HG02970 (cell line): ENCODE measurements around the gene WBP1L.
"Not testable (repeated sequence)": the region's sequence is repeated elsewhere in the genome, so short reads cannot be mapped to it uniquely, and the experiment has no call there.

Experiments
- ATAC-seq: cut with Tn5 transposase; IDR thresholded peaks from one replicate; pipeline ENCODE4 v1.9.1; 2021; ENCODE audit warnings: mild to moderate bottlenecking, moderate library complexity, moderate number of reproducible peaks; ENCODE audit not compliant: unreplicated experiment, low FRiP score

WBP1L gene

DNA sequence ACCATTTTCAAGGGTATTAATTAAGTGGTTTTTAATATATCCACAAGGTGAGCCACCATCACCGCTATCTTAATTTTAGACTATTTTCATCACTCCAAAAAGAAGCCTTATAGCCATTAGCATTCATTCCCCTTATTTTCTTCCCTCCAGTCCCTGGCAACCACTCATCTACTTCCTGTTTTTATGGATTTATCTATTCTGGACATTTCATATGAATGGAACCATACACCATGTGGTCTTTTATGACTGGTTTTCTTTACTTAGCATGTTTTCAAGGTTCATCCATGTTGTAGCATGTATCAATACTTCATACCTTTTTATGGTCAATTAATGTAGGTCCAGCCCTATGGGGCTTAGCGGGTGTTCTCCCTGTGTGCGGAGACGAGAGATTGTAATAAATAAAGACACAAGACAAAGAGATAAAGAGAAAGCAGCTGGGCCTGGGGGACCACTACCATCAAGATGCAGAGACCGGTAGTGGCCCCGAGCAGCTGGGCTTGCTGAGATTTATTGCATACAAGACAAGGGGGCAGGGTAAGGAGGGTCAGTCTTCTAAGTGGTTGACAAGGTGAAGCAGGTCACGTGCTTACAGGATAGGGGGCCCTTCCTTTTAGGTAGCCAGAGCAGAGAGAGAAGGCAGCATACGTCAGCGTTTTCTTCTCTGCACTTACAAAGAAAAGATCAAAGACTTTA lies 14.6 kb downstream of the WBP1L start:
- ATAC-seq: no peak

DNA sequence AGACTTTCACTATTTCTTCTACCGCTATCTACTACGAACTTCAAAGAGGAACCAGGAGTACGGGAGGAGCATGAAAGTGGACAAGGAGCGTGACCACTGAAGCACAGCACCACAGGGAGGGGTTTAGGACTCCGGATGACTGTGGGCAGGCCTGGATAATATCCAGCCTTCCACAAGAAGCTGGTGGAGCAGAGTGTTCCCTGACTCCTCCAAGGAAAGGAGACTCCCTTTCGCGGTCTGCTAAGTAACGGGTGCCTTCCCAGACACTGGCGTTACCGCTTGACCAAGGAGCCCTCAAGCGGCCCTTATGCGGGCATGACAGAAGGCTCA lies 15.2 kb downstream of the WBP1L start:
- not testable (repeated sequence) for ATAC-seq

DNA sequence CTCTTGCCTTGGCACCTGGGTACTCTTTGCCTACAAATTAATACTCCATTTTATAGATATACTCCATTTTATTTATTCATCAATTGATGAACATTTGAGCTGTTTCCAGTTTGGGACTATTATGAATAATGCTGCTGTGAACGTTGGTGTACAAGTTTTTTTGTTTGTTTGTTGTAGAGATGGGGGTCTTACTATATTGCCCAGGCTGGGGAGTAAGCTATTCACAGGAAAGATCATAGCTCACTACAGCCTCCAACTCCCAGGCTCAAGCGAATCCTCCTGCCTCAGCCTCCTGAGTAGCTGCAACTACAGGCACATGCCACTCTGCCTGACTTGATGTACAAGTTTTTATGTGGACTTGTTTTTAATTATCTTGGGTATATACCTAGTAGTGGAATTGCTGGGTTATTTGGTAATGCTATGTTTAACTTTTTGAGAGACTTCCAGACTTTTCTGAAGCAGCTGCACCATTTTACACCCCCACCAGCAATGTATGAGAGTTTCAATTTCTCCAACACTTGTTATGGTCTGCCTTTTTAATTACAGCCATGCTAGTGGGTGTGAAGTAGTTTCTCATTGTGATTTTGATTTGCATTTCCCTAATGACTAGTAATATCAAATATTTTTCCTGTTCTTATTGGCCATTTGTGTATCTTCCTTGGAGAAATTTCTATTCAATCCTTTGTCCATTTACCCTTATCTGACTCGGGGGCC lies 15.9 kb downstream of the WBP1L start:
- ATAC-seq: no peak

DNA sequence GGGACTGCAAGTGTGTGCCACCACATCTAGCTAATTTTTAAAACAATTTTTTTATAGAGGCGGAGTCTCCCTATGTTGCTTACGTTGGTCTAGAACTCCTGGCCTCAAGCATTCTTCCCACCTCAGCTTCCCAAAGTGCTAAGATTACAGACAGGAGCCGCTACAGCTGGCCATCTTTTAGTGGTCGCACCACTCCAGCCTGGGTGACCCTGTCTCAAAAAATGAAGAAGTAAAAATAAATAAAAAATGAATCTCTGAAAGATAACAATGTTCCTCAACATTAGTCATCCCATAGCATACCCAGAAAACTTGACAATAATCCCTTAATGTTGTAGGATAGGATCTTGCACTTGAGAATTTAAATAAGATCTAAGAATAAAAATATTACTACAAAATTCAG lies 18.2 kb downstream of the WBP1L start:
- no peak for ATAC-seq

DNA sequence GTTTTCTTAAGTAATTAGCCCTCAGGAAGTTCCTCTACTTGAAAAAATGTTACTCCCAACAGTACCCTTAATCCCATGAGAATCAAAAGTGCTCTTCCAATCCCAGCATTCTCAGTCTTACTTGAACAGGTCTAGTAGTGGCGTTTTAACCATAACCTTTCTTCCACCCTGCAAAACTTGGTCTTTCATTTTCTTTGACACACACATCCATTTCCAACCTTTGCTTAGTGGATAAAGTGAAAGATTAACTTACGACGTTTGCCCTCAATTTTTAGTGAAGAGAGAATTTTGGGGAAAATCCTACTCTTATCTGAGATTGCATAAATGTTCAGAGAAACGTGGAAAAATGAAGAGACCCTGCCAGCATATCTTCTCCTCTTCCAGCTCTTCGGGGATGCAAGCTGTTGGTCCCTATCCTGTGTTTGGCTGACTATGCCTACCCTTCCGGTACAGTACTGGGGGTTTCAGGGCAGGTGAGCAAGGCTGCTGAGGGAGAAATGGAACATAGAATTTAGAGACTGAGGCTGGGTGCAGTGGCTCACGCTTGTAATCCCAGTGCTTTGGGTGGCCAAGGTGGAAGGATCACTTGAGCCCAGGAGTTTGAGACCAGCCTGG lies 18.8 kb downstream of the WBP1L start:
- no peak for ATAC-seq

DNA sequence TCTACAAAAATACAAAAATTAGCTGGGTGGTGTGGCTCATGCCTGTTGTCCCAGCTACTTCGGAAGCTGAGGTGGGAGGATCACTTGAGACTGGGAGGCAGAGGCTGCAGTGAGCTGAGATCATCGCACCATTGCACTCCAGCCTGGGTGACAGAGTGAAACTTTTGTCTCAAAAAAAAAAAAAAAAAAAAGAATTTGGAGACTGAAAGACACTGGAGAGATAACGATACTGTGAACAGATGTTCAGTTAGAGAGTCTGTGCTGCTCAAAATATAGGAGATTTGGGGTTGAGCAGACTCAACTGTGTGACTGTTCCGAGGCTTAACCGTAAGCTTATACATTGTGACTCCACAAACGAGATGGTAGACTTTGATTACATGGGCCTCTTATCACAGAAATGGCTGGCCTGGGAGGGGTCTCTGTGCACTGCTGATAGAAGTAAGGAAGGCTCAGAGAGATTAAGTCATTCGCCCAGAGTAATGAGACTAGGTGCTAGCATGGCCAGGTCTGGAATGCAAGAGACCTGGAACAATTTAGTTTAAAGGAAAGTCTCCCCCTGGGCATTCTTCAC lies 19.4 kb downstream of the WBP1L start:
- ATAC-seq: no peak

DNA sequence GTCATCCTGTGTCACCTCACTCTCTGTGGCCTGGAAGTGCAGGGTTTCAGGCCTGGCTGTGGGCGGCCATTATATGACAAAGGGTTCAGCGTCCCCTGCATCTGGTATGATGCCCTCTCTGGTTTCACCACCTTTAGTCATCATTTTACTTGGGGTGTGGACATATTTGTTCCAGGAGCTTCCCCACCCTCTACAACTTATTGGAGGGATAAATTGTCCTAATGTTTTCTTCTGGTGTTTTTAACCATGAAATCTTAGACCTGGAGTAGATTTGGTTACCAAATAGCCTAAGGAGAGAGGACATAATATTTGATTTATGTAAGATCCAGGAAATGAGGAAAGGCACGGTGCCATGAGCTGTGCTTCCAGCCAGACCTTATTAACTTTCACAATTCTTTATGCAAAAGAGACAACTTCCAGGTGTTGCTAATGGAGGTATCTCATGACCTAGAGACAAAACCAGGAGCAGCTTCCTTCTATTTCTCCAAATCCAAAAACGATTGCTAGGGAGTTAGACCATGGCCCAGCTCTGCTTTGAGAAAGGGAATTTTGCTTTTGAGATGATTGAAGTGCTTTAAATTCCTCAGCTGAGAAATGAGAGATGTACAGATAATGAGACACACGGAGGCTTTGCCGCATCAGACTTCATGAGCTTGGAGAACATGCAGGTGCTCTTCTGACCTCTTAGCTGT lies 20.9 kb downstream of the WBP1L start:
- ATAC-seq: no peak

DNA sequence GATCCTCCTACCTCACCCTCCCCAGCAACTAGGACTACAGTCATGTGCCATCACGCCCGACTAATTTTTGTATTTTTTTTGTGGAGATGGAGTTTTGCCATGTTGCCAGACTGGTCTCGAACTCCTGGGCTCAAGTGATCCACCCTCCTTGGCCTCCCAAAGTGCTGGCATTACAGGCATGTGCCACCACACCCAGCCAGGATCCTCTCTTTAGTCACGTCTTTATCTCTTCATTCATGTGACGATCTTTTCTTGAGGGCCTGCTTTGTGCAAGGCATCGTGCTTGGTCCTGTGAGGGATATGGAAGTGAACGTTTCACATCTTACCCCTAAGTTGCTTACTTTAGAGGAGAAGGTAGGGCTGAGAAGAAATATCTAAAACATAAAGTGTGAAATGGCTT lies 21.6 kb downstream of the WBP1L start:
- no peak for ATAC-seq

DNA sequence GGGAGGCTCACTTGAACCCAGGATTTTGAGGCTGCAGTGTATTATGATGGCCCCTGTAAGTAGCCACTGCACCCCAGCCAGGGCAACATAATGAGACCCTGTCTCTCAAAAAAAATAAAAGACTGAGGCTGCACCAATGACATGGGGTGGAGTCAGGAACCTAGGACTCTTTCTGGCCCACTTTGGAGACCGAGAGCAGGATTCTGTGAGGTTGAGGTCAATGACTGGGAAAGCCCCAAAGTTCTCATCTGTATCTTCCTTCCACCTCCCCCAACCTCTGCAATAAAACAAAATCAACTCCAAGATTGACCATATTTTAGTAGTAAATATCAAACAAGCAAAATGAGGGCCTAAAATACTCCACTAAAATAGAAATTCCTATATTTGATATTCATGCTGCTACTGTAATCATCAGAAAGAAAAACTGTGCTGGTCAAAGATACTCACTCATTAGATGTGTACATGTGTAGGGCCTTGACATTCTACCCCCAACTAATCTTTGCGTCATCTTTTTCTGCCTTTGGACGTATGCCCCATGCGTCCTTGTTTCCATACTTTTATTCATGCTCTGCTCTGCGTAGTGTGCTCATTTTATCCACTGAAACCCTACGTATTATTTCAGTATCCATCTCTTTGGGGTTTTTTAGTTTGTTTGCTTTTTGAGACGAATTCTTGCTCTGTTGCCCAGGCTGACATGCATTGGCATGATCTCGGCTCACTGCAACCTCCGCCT lies 23.8 kb downstream of the WBP1L start:
- ATAC-seq: no peak

DNA sequence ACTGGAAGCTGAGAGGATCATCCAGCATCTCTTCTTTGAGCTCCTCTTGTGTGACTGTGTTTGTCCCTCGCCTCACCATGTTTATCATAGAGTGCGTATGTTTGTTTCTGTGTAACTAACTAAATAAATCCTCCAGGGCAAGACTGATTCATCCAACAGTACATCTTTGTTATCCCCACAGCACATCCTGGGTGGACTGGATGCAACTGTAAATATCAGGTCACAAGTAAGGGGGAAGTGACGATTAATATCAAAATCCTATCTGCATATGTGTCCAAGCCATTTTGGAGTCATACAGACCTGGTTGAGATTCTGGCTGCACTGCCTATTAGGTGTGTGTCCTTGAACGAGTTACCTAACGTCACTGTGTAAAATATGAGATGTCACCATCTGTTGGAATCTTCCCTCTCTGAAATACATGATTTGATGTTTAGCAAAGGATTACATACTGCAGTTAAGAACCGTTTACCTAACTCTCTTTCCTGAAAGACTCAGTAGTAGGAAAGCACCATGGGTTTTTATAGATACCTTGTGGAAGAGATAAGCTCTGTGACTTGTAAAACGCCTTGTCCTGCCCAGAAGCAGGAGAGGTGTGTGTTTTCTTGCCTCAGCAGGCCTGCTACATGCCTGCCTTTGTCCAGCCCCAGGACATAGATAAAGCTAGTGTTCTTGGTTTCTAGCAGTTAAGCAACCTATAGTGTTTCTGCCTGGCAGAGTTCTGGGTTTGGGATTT lies 25.8 kb downstream of the WBP1L start:
- no peak for ATAC-seq

DNA sequence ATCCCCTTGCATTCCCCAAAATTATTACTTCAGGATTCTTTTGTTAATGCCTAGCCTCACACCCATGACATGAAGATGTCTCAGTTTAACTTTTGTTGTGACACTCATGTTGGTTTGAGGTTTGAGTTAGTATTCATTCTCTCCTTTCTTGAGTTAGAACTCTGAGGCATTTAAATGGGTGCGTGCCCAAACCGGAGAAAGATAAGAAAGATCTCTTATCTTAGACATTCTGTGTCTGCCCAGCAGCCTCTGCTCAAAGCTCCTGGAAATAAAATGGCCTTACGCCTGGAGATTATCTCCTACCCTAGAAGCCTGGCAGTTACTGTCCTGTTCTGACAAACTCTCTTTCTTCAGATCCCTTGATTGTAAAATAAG lies 26.3 kb downstream of the WBP1L start:
- no peak for ATAC-seq

DNA sequence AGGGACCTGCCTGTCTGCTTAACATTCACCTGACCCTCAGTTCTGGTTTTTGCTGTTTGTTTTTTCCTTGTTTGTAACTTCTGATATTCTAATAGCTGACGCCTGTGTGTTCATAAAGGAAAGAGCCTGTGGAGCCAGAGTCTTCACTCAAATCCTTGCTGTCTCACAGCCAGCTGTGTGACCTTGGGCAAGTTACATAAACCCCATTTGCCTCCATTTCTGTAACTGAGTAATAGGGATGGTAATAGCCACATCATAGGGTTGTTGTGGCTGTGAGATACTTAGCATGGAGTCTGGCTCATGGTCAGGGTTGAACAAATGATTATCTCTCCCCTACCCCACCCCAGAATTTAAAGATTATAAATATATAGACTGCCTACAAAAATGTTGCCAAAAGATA lies 27.0 kb downstream of the WBP1L start:
- no peak for ATAC-seq

DNA sequence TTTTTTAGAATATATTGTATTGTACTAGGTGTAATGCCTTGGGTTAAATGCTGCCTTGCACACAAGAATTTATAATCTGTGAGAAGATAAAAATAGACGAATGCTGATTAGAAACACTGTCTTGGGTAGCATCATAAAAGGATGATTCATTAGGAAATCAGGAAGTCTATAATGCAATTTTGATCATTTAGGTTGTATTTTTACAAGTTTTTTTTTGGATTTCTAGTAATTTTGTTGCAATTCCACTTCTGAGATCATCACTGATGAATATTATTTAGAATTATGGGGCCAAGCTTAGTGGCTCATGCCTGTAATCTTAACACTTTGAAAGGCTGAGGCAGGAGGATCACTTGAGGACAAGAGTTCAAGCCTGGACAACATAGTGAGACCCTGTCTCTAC lies 29.6 kb downstream of the WBP1L start:
- no peak for ATAC-seq

DNA sequence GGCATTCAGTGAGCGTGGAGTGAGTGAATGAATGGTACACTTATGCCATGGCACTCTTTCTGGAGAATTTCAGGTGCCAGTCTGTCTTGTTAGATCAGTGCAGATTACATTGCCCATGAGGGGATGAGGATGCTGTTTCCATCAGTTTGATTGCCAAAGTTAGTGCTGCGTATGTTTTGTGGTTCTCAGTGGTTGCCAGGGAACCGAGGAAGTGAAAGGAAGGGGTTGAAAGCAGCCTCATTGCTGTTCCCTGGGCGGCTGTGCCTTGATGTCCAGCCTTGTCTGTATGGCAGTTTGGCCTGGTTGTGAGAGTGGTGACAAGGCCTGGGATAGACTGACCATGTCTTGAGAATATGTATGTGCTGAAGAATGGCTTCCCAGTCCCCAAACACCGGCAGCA lies 30.2 kb downstream of the WBP1L start:
- no peak for ATAC-seq

DNA sequence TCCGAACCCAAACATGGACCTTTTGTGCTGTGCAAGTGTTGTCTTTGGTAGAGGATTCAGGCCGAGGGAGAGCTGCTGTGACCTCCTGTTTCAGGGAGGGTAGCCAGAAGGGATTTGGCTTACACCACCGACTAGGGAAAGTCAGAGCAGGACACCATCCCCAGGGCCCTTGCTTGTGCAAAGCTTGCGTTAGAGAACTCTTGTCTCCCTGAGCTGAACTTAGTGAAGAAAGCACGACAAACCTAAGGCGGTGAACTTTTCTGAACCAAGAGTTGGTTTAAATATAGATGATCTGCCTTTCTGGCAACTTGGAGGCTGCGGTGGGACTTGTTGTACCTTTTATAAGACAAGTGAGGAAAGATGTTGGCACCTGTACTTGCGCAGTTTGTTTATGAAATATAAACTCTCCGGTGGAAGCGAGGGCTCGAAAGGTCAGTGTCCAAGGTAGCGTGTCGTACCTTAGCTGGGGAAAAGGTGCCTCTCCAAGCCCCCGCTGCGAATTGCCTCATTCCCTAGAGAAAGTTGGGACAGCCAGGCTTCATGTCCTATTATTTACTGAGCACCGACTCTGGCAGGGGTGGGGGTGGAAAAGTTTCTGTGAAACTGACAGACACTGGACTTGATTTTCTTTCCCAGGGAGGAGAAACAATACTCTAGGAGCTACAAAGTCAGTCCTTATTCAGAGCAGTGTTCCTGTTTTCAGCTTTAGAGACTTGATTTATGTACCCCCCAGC lies 31.6 kb downstream of the WBP1L start:
- ATAC-seq: no peak

DNA sequence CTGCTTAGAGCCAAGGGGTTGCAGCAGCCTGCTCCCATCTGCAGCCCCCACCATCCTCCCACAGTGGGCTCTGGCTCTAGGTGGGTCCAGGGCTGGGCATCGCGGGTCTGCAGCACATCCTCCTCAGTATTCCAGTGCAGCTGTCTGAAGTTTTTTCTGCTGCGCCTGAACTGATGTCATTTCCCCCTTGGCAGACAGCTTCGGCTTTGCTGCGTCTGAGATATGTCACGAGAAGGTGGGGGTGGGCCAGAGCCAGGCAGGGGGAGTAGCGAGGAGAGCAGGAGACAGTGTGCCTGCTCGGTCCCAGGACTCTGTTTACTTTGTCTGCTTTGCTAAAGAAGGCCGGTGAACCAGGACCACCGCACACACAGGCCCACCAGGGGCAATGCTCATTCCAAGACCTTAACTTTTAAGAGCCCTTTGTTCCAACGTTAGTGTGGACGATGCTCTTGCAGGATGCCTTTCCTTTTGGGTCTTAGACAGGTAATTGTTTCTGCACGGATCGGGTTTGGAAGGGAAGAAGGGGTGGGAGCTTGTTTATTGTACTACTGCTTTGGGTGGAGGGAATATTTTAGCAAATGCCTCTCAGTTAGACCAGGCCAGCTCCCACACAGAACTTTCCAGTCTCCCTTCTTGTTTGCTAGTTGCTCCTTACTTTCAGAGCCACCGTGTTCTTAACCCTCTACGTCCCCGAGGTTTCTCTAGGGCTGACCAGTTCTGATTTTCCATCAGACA lies 32.4 kb downstream of the WBP1L start:
- ATAC-seq: no peak

DNA sequence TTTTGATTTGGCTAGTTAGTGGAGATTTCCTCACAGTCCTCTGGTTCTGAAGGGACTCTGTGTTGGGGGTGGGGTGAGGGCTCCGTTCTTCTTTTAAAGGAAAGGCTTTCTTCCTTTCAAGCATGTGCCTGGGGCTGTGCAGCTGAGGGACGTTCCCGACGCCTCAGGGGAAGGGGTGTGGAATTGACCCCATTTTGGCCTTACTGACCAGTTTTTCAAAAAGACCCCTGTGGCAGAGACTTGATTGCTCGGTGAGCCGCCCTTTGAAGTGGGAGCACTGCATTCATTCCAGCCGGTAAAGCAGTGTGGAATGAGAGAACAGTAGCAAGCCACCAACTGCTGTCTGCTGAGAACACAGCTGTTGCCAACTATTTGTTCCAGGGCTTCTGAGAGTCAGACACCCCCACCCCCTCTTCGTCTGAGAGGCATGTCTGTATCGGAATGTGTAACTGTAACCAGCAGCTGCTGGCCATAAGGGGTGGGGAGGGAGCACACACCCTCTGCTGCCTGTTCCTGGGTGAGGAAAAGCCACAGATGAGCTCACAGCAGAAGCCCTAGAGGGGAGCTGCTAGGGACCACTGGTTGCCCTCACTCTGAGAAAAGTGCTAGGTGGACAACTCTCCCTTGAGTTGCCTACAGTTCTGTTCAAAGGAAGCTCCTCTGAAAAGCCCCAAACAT lies 33.2 kb downstream of the WBP1L start:
- no peak for ATAC-seq
